ENCODE data around the gene FAP. TPM values are rescaled to one million over a fixed set of nuclear protein-coding genes. Genes with fewer than 3 reads are reported as not detected.

FAP gene
- total RNA-seq, 1 donor from 2014 or later, result not detected

DNA sequence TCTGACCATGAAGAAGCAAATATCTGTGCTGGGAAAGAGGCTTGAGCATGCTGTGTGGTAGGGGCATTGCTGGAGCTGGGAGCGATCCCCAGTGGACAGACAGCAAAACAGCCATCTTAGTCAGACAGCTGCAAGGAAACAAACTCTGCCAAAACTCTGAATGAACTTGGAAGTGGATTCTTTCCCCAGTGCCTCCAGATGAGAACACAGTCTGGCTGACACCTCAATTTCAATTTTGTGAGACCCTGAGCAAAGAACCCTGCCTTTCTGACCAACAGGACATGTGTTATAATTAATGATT lies 23.2 kb upstream of the FAP start:
- Mint-ChIP-seq H3K27me3 (ENCODE audit: insufficient read depth, low read depth) (no peaks in the 10 kb centered on the region), H3K36me3 (no peaks in the 10 kb centered on the region), H3K27ac (no peak overlapping the region), H3K4me3 (no peak overlapping the region), H3K9me3 (no peaks in the 10 kb centered on the region), H3K4me1 (no peaks in the 10 kb centered on the region)
- H3K4me3 ChIP-seq, result no peak overlapping the region
- H3K9me3 ChIP-seq (ENCODE audit: low read depth), result no peaks in the 10 kb centered on the region
- no peak overlapping the region for H3K9ac ChIP-seq
- no peak for TF ChIP-seq EZH2phosphoT487 (IDR thresholded peaks at IDR 0.05)
- no peak for TF ChIP-seq EZH2 (IDR thresholded peaks at IDR 0.05)
- TF ChIP-seq, protein P1, sequence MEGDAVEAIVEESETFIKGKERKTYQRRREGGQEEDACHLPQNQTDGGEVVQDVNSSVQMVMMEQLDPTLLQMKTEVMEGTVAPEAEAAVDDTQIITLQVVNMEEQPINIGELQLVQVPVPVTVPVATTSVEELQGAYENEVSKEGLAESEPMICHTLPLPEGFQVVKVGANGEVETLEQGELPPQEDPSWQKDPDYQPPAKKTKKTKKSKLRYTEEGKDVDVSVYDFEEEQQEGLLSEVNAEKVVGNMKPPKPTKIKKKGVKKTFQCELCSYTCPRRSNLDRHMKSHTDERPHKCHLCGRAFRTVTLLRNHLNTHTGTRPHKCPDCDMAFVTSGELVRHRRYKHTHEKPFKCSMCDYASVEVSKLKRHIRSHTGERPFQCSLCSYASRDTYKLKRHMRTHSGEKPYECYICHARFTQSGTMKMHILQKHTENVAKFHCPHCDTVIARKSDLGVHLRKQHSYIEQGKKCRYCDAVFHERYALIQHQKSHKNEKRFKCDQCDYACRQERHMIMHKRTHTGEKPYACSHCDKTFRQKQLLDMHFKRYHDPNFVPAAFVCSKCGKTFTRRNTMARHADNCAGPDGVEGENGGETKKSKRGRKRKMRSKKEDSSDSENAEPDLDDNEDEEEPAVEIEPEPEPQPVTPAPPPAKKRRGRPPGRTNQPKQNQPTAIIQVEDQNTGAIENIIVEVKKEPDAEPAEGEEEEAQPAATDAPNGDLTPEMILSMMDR (IDR thresholded peaks at IDR 0.05), result no peak
- H2AFZ ChIP-seq (replicated peaks), result no peak overlapping the region
- H3K36me3 ChIP-seq, result no peaks in the 10 kb centered on the region
- H4K20me1 ChIP-seq (ENCODE audit: low read depth), result no peaks in the 10 kb centered on the region
- H3K27ac ChIP-seq, result no peak overlapping the region
- H3K4me1 ChIP-seq, result no peaks in the 10 kb centered on the region
- no peak for DNase-seq (ENCODE audit: low spot score)
- no peaks in the 10 kb centered on the region for H3K79me2 ChIP-seq (ENCODE audit: low read depth)
- H3F3A ChIP-seq (ENCODE audit: low read depth), result no peaks in the 10 kb centered on the region
- no peaks in the 10 kb centered on the region for H3K27me3 ChIP-seq
- no peak overlapping the region for H3K4me2 ChIP-seq

DNA sequence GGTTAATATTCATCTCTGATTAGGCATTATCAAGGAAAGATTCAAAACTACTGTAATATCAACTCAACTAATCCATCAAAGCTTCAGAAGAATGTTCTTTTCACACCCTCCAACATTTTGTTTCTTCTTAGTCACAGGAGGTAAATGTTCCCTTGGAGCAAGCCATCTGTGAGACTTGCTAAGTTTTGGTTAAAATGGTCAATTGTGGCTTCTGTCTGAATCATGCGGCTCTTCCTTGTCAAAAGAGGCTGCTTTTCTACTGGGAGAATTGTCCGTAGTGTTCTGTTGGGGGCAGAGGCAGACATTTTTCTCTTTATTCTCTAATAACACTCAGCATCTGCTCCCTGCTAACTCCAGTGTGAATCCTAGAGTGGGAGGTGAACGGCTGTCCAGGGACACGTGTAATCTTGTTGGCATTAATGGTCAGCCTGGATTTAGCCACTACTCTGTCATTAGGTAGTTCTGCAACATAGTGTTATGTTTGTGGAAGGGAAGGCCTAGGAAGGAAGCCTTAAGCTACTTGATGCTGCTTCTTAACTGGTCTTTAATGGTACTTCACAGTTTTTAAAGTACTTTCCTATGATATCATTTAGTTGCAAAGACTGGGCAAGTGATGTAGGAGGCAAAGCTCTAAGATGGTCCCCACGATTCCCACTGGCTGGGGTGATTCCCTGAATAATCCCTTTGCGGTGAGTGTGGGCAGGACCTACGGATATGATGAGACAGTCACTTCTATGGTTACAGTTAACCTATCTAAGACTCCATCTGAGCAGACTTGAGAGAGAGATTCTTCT lies 22.6 kb upstream of the FAP start:
- Histone ChIP-seq H3K4me2 (no peak overlapping the region), H3K27me3 (no peaks in the 10 kb centered on the region), H2AFZ (replicated peaks) (no peak overlapping the region), H3F3A (ENCODE audit: low read depth) (no peaks in the 10 kb centered on the region), H3K36me3 (no peaks in the 10 kb centered on the region), H3K9ac (no peak overlapping the region), H3K4me3 (no peak overlapping the region), H3K4me1 (no peaks in the 10 kb centered on the region), H3K9me3 (ENCODE audit: low read depth) (no peaks in the 10 kb centered on the region), H4K20me1 (ENCODE audit: low read depth) (no peaks in the 10 kb centered on the region), H3K79me2 (ENCODE audit: low read depth) (no peaks in the 10 kb centered on the region), H3K27ac (no peak overlapping the region)
- no peaks in the 10 kb centered on the region for H3K9me3 Mint-ChIP-seq
- H3K4me3 Mint-ChIP-seq, result no peak overlapping the region
- H3K27me3 Mint-ChIP-seq (ENCODE audit: insufficient read depth, low read depth), result no peaks in the 10 kb centered on the region
- TF ChIP-seq EZH2phosphoT487 (IDR thresholded peaks at IDR 0.05) (no peak), EZH2 (IDR thresholded peaks at IDR 0.05) (no peak)
- TF ChIP-seq, protein P1 (IDR thresholded peaks at IDR 0.05), result no peak
- no peak overlapping the region for H3K27ac Mint-ChIP-seq
- no peaks in the 10 kb centered on the region for H3K36me3 Mint-ChIP-seq
- H3K4me1 Mint-ChIP-seq, result no peaks in the 10 kb centered on the region
- DNase-seq (ENCODE audit: low spot score), result no peak

DNA sequence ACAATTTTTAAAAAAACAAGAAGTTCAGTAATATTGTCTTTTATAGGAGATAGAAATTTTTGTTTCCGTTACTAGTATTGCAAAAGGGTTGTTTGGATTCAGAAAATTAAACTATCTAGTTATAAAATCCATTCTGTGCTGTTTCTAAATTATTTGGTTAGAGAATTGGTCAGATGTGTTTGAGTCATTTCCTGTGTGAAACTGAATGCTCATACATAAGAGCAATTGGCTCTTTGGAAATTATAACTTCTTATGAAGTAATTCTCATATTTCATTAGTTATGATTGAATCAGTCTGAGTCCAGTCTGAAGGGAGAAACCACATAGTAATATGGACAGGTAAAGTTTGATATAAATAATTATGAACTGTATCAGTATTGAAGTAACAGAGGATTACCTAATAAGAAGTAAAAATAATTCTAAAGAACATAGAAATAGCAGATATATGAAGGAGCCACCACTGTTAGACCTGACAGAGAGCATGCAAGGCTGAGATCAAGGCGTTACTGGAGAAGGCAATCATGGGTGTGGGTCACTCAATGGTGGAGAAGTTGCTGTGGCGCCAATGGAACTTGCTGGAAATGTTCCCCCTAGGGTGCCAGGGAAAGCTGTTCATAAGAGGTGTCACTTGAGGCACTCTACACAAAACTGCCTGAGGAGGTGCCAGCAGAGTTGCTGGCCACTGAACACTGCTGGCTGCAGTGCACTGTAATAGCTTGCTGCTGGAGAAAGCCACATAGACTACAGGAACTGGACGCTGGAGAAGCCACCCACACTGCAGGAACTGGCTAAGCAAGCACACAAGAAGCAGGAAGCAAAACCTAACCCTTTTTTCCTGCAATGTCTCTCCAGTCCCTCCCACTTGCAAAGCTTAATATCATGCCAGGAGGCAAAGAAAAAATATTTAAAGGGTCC lies 18.0 kb upstream of the FAP start:
- no peak overlapping the region for H3K4me3 Mint-ChIP-seq
- H3K4me2 ChIP-seq, result no peak overlapping the region

More for the DNA sequence above, 18.0 kb upstream of the FAP start:
- no peaks in the 10 kb centered on the region for H3K4me1 ChIP-seq
- H2AFZ ChIP-seq (replicated peaks), result no peak overlapping the region
- no peak overlapping the region for H3K27ac Mint-ChIP-seq
- no peaks in the 10 kb centered on the region for H3F3A ChIP-seq (ENCODE audit: low read depth)
- H3K36me3 ChIP-seq, result no peaks in the 10 kb centered on the region
- no peaks in the 10 kb centered on the region for H3K9me3 ChIP-seq (ENCODE audit: low read depth)
- no peak overlapping the region for H3K27ac ChIP-seq
- no peak overlapping the region for H3K4me3 ChIP-seq
- no peak overlapping the region for H3K9ac ChIP-seq
- H4K20me1 ChIP-seq (ENCODE audit: low read depth), result no peaks in the 10 kb centered on the region
- H3K9me3 Mint-ChIP-seq, result no peaks in the 10 kb centered on the region
- DNase-seq (ENCODE audit: low spot score), result no peak
- H3K27me3 Mint-ChIP-seq (ENCODE audit: insufficient read depth, low read depth), result no peaks in the 10 kb centered on the region
- H3K79me2 ChIP-seq (ENCODE audit: low read depth), result no peaks in the 10 kb centered on the region
- H3K36me3 Mint-ChIP-seq, result no peaks in the 10 kb centered on the region
- TF ChIP-seq EZH2phosphoT487 (IDR thresholded peaks at IDR 0.05), result no peak
- TF ChIP-seq, protein P1 (IDR thresholded peaks at IDR 0.05), result no peak
- TF ChIP-seq EZH2 (IDR thresholded peaks at IDR 0.05), result no peak
- H3K4me1 Mint-ChIP-seq, result no peaks in the 10 kb centered on the region
- no peaks in the 10 kb centered on the region for H3K27me3 ChIP-seq

Measured in neural progenitor cell (in vitro differentiated cells).